ENCODE data around the gene TLE7.

- TF ChIP-seq CTCF (IDR thresholded peaks at IDR 0.05) (no peak), POLR2A (IDR thresholded peaks at IDR 0.05) (no peak)
Observed at GRCh38 chr16:71480956-71481355, 39.1 kb upstream of the TLE7 start.

Measured in uterus (tissue), 2 donors.